Lower lobe of right lung (tissue), 2 donors: ENCODE measurements around the gene SH3PXD2B. TPM values are rescaled to one million over a fixed set of nuclear protein-coding genes. Genes with fewer than 3 reads are reported as not detected.

Experiments used
- ATAC-seq, 2 donors: fragments of 200-7000 bp; cut with Tn5 transposase; one replicate each; pipeline ENCODE4 v1.9.1; 2020 to 2022; ENCODE audit warnings: mild to moderate bottlenecking in 2 of 2, moderate library complexity in 2 of 2
- DNase-seq: peaks from one replicate; pipeline ENCODE4 v3.0.0-alpha.2; 2020
- H3K27ac ChIP-seq: fragments of 200-600 bp; one replicate; pipeline ENCODE4 v1.8.0; 2022
- H3K27me3 ChIP-seq: fragments of 200-600 bp; one replicate; pipeline ENCODE4 v1.8.0; 2022; ENCODE audit warnings: low read depth
- H3K36me3 ChIP-seq: fragments of 200-600 bp; one replicate; pipeline ENCODE4 v1.8.0; 2022; ENCODE audit warnings: mild to moderate bottlenecking
- H3K4me1 ChIP-seq: fragments of 200-600 bp; one replicate; pipeline ENCODE4 v1.8.0; 2022
- H3K4me3 ChIP-seq: fragments of 200-600 bp; one replicate; pipeline ENCODE4 v1.8.0; 2022; ENCODE audit warnings: mild to moderate bottlenecking
- H3K9me3 ChIP-seq: fragments of 200-600 bp; one replicate; pipeline ENCODE4 v1.8.0; 2022
- intact Hi-C: fragments of 100-400 bp; cut with DNase I; formaldehyde crosslinking; loops from one replicate; pipeline ENCODE4 v1.11.0; 2022
- total RNA-seq: library from RNA; stranded (reverse); fragmentation: NEBNext Ultra II Directional; extraction: Animal tissue kit (Norgen Biotek cat#: 25700); gene quantifications from one replicate; pipeline ENCODE4 v1.2.1, GENCODE V29; 2021
- TF ChIP-seq, protein P1 (sequence below): fragments of 200-600 bp; IDR thresholded peaks from one replicate; pipeline ENCODE4 v1.8.0; 2022; ENCODE audit warnings: antibody characterized with exemption, mild to moderate bottlenecking
- donor health status: DM: no; HTN: yes; CAD: no; lungs with severe emphysema.

SH3PXD2B gene
- total RNA-seq, 1 donor from 2014 or later = 49.8 TPM

- Histone ChIP-seq H3K36me3 (peaks cover 6% of the 10 kb centered on the region), H3K27ac (peak overlapping the region; percentile 73), H3K4me1 (peaks cover 67% of the 10 kb centered on the region), H3K9me3 (no peaks in the 10 kb centered on the region), H3K4me3 (no peak overlapping the region), H3K27me3 (no peaks in the 10 kb centered on the region)
- DNase-seq = peak; percentile 30
- ATAC-seq = no peak
- TF ChIP-seq, protein P1, sequence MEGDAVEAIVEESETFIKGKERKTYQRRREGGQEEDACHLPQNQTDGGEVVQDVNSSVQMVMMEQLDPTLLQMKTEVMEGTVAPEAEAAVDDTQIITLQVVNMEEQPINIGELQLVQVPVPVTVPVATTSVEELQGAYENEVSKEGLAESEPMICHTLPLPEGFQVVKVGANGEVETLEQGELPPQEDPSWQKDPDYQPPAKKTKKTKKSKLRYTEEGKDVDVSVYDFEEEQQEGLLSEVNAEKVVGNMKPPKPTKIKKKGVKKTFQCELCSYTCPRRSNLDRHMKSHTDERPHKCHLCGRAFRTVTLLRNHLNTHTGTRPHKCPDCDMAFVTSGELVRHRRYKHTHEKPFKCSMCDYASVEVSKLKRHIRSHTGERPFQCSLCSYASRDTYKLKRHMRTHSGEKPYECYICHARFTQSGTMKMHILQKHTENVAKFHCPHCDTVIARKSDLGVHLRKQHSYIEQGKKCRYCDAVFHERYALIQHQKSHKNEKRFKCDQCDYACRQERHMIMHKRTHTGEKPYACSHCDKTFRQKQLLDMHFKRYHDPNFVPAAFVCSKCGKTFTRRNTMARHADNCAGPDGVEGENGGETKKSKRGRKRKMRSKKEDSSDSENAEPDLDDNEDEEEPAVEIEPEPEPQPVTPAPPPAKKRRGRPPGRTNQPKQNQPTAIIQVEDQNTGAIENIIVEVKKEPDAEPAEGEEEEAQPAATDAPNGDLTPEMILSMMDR = no peak
- intact Hi-C loops = no loop called here
Measured at GRCh38 chr5:172426086-172426485, 28.2 kb downstream of the SH3PXD2B start.

- DNase-seq = no peak
- H3K27ac ChIP-seq = peak overlapping the region; percentile 48
- no peaks in the 10 kb centered on the region for H3K9me3 ChIP-seq
- ATAC-seq = no peak
- H3K4me3 ChIP-seq = no peak overlapping the region
- intact Hi-C loops = no loop called here
- H3K27me3 ChIP-seq = no peaks in the 10 kb centered on the region
- peaks cover 68% of the 10 kb centered on the region for H3K4me1 ChIP-seq
- peaks cover 6% of the 10 kb centered on the region for H3K36me3 ChIP-seq
- TF ChIP-seq, protein P1 = no peak
Measured at GRCh38 chr5:172425402-172425801, 28.9 kb downstream of the SH3PXD2B start.

GRCh38 chr5:172424808-172425207 is 29.5 kb downstream of the SH3PXD2B start:
- no peaks in the 10 kb centered on the region for H3K9me3 ChIP-seq
- ATAC-seq = no peak
- no peaks in the 10 kb centered on the region for H3K27me3 ChIP-seq
- peak overlapping the region; percentile 48 for H3K27ac ChIP-seq
- TF ChIP-seq, protein P1 = no peak
- no peak for DNase-seq
- peaks cover 6% of the 10 kb centered on the region for H3K36me3 ChIP-seq
- H3K4me1 ChIP-seq = peaks cover 68% of the 10 kb centered on the region
- no peak overlapping the region for H3K4me3 ChIP-seq
- intact Hi-C loops = no loop called here

- TF ChIP-seq, protein P1 = no peak
- H3K36me3 ChIP-seq = peaks cover 6% of the 10 kb centered on the region
- intact Hi-C loops = no loop called here
- no peak overlapping the region for H3K4me3 ChIP-seq
- no peaks in the 10 kb centered on the region for H3K9me3 ChIP-seq
- no peak for ATAC-seq
- H3K27me3 ChIP-seq = no peaks in the 10 kb centered on the region
- peak overlapping the region; percentile 48 for H3K27ac ChIP-seq
- peaks cover 68% of the 10 kb centered on the region for H3K4me1 ChIP-seq
- DNase-seq = no peak
Measured at GRCh38 chr5:172424111-172424490, 30.2 kb downstream of the SH3PXD2B start.

- no peak overlapping the region for H3K27ac ChIP-seq
- ATAC-seq = no peak
- peaks cover 68% of the 10 kb centered on the region for H3K4me1 ChIP-seq
- H3K4me3 ChIP-seq = no peak overlapping the region
- peaks cover 6% of the 10 kb centered on the region for H3K36me3 ChIP-seq
- no peaks in the 10 kb centered on the region for H3K9me3 ChIP-seq
- no peaks in the 10 kb centered on the region for H3K27me3 ChIP-seq
- intact Hi-C loops = no loop called here
- DNase-seq = no peak
- TF ChIP-seq, protein P1 = no peak
Measured at GRCh38 chr5:172423379-172424110, 30.8 kb downstream of the SH3PXD2B start.
